ENCODE data around the gene S1PR4. TPM values are rescaled to one million over a fixed set of nuclear protein-coding genes. Genes with fewer than 3 reads are reported as not detected.
A peak's percentile ranks its signal among the peaks of the same experiment; 100 is the strongest.

S1PR4 gene
- total and polyA plus RNA-seq, 2 of the 13 experiments (the other 11 are each of a cell fraction or from before 2014, with no cell fraction given): 0.07 to 0.09 TPM

DNA sequence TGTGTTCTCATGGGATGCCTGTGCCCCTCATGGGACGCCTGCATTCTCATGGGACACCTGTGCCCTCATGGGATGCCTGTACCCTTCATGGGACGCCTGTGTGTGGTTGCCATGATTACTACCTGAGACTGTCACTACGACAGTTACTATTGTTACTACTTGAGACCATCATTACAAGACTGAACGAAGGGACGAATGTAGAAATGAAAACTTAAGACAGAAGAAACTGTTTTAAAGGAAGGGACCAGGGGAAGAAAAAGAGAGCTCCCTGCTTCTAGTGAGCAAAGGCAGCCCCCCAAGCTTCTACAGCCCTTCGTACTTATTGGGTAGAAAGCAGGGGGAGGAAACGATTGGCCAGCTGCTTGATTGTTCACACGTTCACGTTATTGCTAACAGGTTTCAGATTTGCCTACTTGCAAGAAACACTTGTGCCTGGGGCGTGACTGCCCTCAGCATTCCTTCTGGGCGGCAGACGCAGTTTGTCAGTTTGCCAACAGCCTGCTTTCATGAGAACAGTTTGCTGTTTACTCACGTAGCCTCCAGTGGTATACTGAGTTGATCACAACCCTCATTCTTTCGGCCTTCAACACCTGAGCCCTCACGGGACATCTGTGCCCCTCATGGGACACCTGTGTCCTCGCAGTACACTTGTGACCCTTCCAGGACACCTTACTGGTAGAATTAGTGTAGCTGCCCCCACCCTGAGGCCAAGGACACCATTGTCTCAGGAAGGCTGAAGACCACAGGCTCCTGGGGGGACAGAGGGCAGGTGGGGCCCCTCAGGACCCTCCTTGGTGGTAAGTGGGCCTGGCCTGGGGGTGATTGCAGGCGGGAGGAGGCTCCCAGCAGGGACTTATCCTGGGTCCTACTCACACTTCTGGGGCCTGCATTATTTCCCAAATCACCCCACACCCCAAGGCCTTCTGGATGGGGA, 2.5 kb upstream of the S1PR4 start:
- Histone ChIP-seq H2AFZ (ENCODE audit: low read length) (no peak overlapping the region), H3K9ac (ENCODE audit: insufficient read depth, low read depth, low read length) (no peak overlapping the region), H4K20me1 (ENCODE audit: insufficient read depth, low read length) (no peaks in the 10 kb centered on the region), H3K4me1 (ENCODE audit: insufficient read depth, low read length) (peaks cover 30% of the 10 kb centered on the region), H3K27ac (ENCODE audit: extremely low read length, insufficient read depth, low read length) (no peak overlapping the region), H3K79me2 (ENCODE audit: insufficient read depth, low read length) (no peaks in the 10 kb centered on the region), H3K36me3 (replicated peaks in 1 of 2; ENCODE audit: control insufficient read depth in 1 of 2, insufficient read depth in 2 of 2, low read length in 2 of 2) (no peaks in the 10 kb centered on the region), H3K9me3 (ENCODE audit: low read length) (no peaks in the 10 kb centered on the region), H3K4me3 (replicated peaks in 1 of 3; ENCODE audit: insufficient read depth in 1 of 3, low read depth in 2 of 3, low read length in 3 of 3) (no peak overlapping the region), H3K27me3 (ENCODE audit: control insufficient read depth in 1 of 2, insufficient read depth in 2 of 2, low read length in 2 of 2) (no peaks in the 10 kb centered on the region; a peak in 1 of 5 replicates), H3K4me2 (ENCODE audit: low read depth, low read length) (peak overlapping the region; percentile 25; the same call in 1 of the 2 replicates)
- no peak for FAIRE-seq
- intact Hi-C loops (cut with micrococcal nuclease; ENCODE audit: unreplicated experiment) (no loop called here), in situ Hi-C loops (cut with HindIII; ENCODE audit: extremely low pct_ligation_motif_present, low pct_unique_long_range_greater_than_20kb) (no loop called here)
- TF ChIP-seq FOXA1 (IDR thresholded peaks at IDR 0.05) (no peak), FOXA1 (CRISPR knock-in tag; IDR thresholded peaks at IDR 0.05) (peak; percentile 48; the same call in 1 of the 2 replicates), ETV5 (CRISPR knock-in tag; IDR thresholded peaks at IDR 0.05; ENCODE audit: borderline replicate concordance) (no peak)
- DNase-seq (ENCODE audit: low spot score): no peak
- POLR2A ChIA-PET: no interaction called here
- BruUV-seq (replicated peaks): TSS peak; percentile 72
- CTCF ChIA-PET (ENCODE audit: low intra/inter-chr PET ratio, low total read pairs): no interaction called here
- 7% methylated on average over 13 of the region's 17 CpGs for WGBS (ENCODE audit: low lambda C conversion rate)
- no peak for ATAC-seq

DNA sequence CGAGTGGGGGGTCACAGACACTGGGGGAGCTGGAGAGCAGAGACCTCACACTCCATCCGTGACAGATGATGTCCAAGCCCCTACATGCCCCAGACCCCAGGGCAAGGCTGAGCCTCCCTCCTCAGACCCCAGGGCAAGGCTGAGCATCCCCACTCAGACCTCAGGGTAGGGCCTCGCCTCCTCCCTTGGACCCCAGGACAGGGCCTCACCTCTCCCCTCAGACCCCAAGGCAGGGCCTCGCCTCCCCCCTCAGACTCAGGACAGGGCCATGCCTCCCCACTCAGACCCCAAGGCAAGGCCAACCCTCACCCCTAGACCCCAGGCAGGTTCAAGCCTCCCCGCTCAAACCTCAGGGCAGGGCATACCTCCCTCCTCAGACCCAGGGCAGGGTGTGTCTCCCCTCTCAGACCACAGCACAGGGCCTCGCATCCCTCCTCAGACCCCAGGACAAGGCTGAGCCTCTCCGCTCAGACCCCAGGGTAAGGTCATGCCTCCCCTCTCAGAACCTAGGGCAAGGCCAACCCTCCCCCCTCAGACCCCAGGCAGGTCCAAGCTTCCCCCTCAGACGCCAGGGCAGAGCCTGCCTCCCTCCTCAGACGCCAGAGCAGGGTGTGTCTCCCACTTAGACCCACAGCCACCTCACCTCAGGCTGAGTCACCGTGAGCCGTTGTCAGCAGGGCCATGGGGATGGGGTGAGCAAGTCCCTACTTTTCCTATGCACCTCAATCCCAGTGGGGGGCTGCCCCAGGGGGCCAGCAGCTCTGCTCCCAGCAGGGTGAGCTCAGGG, 1.7 kb upstream of the S1PR4 start:
- no peaks in the 10 kb centered on the region for H4K20me1 ChIP-seq (ENCODE audit: insufficient read depth, low read length)
- peak; percentile 47 for ATAC-seq
- 67% methylated on average over 1 of the region's 11 CpGs for WGBS (ENCODE audit: low lambda C conversion rate)
- peaks cover 21% of the 10 kb centered on the region for H3K4me1 ChIP-seq (ENCODE audit: insufficient read depth, low read length)
- CTCF ChIA-PET (ENCODE audit: low intra/inter-chr PET ratio, low total read pairs): no interaction called here
- POLR2A ChIA-PET: no interaction called here
- in situ Hi-C loops (cut with HindIII; ENCODE audit: extremely low pct_ligation_motif_present, low pct_unique_long_range_greater_than_20kb): no loop called here
- no peaks in the 10 kb centered on the region for H3K9me3 ChIP-seq (ENCODE audit: low read length)
- no peak overlapping the region for H3K4me2 ChIP-seq (ENCODE audit: low read depth, low read length)
- H3K27ac ChIP-seq (ENCODE audit: extremely low read length, insufficient read depth, low read length): no peak overlapping the region
- no peak for DNase-seq (ENCODE audit: low spot score)
- no peaks in the 10 kb centered on the region for H3K79me2 ChIP-seq (ENCODE audit: insufficient read depth, low read length)
- no peak for FAIRE-seq
- no peaks in the 10 kb centered on the region for H3K36me3 ChIP-seq (replicated peaks in 1 of 2; ENCODE audit: control insufficient read depth in 1 of 2, insufficient read depth in 2 of 2, low read length in 2 of 2)
- no peak overlapping the region for H2AFZ ChIP-seq (ENCODE audit: low read length)
- no peak overlapping the region for H3K9ac ChIP-seq (ENCODE audit: insufficient read depth, low read depth, low read length)
- H3K27me3 ChIP-seq (ENCODE audit: control insufficient read depth in 1 of 2, insufficient read depth in 2 of 2, low read length in 2 of 2): no peaks in the 10 kb centered on the region
- intact Hi-C loops (cut with micrococcal nuclease; ENCODE audit: unreplicated experiment): no loop called here
- TF ChIP-seq ZNF44 (CRISPR knock-in tag; IDR thresholded peaks at IDR 0.05) (no peak), ZSCAN22 (CRISPR knock-in tag; IDR thresholded peaks at IDR 0.05) (peak; percentile 92), ZNF614 (CRISPR knock-in tag; IDR thresholded peaks at IDR 0.05; ENCODE audit: borderline replicate concordance) (no peak), NCOA2 (CRISPR knock-in tag; IDR thresholded peaks at IDR 0.05) (no peak), PHF5A (CRISPR knock-in tag; IDR thresholded peaks at IDR 0.05; ENCODE audit: low read depth, unreplicated experiment) (no peak)
- no peak overlapping the region for H3K4me3 ChIP-seq (replicated peaks in 1 of 3; ENCODE audit: insufficient read depth in 1 of 3, low read depth in 2 of 3, low read length in 3 of 3)
- BruUV-seq (replicated peaks): no TSS peak

Measured in HepG2 (cell line).